NT2/D1 (cell line): ENCODE measurements around the gene CYYR1.

ENCODE experiments used
- SUZ12 ChIP-seq: IDR thresholded peaks from 2 replicates; pipeline ENCODE4 v1.6.1; 2011; ENCODE audit not compliant: insufficient read length, insufficient read depth; ENCODE audit errors: extremely low read depth
- YY1 ChIP-seq: IDR thresholded peaks from 2 replicates; pipeline ENCODE4 v1.6.1; 2011; ENCODE audit not compliant: insufficient read length, insufficient read depth
- ZNF274 ChIP-seq: IDR thresholded peaks from 2 replicates; pipeline ENCODE4 v1.6.1; 2011; ENCODE audit warnings: mild to moderate bottlenecking, low read depth, low read length

DNA sequence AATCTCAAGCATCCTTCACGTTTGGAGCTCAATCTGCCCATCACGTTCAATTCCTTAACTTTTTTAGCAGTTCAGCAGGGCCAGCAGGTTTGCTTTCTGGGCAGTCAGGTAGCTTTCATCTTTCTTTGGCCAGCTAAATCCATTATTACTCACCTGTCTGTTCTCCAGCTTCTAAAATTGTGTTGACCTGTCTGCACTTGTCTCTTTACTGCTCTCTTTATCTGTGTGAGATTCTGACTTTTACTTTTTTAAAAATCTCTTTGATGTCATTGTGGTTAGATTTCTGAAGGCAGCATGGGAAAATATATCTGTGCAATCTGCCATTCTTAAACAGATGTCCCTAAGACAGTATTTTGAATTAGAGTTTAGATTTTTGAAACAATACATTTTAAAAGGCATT lies 24.9 kb upstream of the CYYR1 start:
- TF ChIP-seq YY1 = no peak
- TF ChIP-seq ZNF274 = no peak
- TF ChIP-seq SUZ12 = no peak
